ENCODE results near the gene FOLR2.

FOLR2 gene

GRCh38 chr11:72181553-72181958, 35.0 kb upstream of the FOLR2 start:
- peak; percentile 54 for TF ChIP-seq RAD21 (IDR thresholded peaks at IDR 0.05; ENCODE audit: low read depth)

- no peak for TF ChIP-seq FOXM1 (IDR thresholded peaks at IDR 0.05; ENCODE audit: borderline replicate concordance, low read depth)
- TF ChIP-seq ZBTB7A (IDR thresholded peaks at IDR 0.05; ENCODE audit: low read depth): no peak
- TF ChIP-seq, protein P1, sequence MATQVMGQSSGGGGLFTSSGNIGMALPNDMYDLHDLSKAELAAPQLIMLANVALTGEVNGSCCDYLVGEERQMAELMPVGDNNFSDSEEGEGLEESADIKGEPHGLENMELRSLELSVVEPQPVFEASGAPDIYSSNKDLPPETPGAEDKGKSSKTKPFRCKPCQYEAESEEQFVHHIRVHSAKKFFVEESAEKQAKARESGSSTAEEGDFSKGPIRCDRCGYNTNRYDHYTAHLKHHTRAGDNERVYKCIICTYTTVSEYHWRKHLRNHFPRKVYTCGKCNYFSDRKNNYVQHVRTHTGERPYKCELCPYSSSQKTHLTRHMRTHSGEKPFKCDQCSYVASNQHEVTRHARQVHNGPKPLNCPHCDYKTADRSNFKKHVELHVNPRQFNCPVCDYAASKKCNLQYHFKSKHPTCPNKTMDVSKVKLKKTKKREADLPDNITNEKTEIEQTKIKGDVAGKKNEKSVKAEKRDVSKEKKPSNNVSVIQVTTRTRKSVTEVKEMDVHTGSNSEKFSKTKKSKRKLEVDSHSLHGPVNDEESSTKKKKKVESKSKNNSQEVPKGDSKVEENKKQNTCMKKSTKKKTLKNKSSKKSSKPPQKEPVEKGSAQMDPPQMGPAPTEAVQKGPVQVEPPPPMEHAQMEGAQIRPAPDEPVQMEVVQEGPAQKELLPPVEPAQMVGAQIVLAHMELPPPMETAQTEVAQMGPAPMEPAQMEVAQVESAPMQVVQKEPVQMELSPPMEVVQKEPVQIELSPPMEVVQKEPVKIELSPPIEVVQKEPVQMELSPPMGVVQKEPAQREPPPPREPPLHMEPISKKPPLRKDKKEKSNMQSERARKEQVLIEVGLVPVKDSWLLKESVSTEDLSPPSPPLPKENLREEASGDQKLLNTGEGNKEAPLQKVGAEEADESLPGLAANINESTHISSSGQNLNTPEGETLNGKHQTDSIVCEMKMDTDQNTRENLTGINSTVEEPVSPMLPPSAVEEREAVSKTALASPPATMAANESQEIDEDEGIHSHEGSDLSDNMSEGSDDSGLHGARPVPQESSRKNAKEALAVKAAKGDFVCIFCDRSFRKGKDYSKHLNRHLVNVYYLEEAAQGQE (IDR thresholded peaks at IDR 0.05; ENCODE audit: low read depth): no peak
Measured at GRCh38 chr11:72188267-72188666, 28.3 kb upstream of the FOLR2 start.

DNA sequence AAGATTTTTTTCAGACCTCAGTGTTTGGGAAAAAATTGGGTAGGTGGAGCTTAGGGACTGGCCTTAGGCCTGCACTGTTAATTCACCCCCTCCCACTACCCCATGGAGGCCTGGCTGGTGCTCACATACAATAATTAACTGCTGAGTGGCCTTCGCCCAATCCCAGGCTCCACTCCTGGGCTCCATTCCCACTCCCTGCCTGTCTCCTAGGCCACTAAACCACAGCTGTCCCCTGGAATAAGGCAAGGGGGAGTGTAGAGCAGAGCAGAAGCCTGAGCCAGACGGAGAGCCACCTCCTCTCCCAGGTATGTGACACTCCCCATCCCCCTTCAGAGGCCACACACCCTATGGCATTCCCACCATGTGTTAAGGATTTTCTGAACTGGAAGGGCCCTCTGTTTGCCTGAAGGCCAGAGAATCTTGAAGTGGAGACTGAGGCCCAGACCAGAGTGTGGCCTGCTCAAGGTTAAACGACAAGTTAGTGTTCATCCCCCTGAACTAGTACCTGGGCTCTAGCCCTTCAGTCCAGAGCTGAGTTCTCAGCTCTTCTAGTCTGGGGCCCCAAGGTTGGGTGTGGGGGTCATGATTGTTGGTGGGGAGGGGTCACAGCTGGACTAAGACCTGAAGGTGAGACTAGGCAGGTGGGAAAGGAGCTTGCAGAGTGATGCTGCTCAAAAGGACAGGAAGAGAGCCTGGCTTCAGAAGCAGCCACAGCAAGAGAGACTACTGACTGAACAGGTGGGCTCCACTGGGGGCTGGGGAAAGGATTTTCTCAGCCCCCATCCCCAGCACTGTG, 26.9 kb upstream of the FOLR2 start:
- TF ChIP-seq NFIC (IDR thresholded peaks at IDR 0.05): no peak
- 0 out of 2 replicates have a peak, but pooled peaks have one; percentile 39 for TF ChIP-seq TEAD4 (IDR thresholded peaks at IDR 0.05)
- TF ChIP-seq EP300 (IDR thresholded peaks at IDR 0.05; ENCODE audit: borderline replicate concordance): no peak
- no peak for TF ChIP-seq FOXM1 (IDR thresholded peaks at IDR 0.05; ENCODE audit: borderline replicate concordance, low read depth)

DNA sequence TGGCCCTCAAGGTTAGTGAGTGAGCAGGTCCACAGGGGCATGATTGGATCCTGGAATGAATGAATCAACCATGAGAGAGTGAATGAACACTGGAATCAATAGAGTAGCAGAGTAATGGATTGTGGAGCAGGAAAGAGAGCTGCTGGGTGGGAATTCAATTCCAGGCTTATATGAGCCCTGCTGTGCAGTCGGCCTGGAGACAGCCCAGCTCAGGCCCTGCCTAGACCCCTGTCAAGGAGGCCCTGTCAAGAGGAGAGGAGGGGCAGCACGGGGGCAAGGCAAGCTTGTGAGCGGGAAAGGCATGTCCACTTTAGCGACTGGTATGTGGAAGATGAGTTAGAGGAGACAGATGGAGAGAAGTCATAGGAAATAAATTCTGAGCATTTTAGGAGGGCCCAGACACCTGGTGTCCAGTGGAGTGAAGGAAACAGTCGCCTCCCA, 25.9 kb upstream of the FOLR2 start:
- TF ChIP-seq EP300 (IDR thresholded peaks at IDR 0.05; ENCODE audit: borderline replicate concordance): no peak

DNA sequence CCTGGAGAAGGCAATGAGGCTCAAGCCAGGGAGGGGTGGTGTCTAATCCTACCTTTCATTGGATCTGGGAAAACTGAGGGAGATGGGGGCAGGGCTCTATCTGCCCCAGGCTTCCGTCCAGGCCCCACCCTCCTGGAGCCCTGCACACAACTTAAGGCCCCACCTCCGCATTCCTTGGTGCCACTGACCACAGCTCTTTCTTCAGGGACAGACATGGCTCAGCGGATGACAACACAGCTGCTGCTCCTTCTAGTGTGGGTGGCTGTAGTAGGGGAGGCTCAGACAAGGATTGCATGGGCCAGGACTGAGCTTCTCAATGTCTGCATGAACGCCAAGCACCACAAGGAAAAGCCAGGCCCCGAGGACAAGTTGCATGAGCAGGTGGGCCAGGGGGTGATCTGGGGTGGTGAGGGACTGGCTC, 24.6 kb upstream of the FOLR2 start, which contains the start of gene FOLR1:
TSS of gene FOLR1 (plus strand) at position 180 of the 421 bp plus-strand sequence. CDS start at position 214, 34 bp downstream.
- TF ChIP-seq RAD21 (IDR thresholded peaks at IDR 0.05; ENCODE audit: low read depth) (no peak; the same call in 1 of the 2 replicates), TAF1 (IDR thresholded peaks at IDR 0.05; ENCODE audit: low read depth) (no peak), USF1 (IDR thresholded peaks at IDR 0.05) (peak; percentile 29; the same call in 1 of the 2 replicates), CEBPB (IDR thresholded peaks at IDR 0.05) (no peak), NFIC (IDR thresholded peaks at IDR 0.05) (no peak), CREB1 (IDR thresholded peaks at IDR 0.05; ENCODE audit: low read depth) (no peak), MAX (IDR thresholded peaks at IDR 0.05) (0 out of 2 replicates have a peak, but pooled peaks have one; percentile 17), FOXM1 (IDR thresholded peaks at IDR 0.05; ENCODE audit: borderline replicate concordance, low read depth) (no peak), EP300 (IDR thresholded peaks at IDR 0.05; ENCODE audit: borderline replicate concordance) (no peak), ZBTB7A (IDR thresholded peaks at IDR 0.05; ENCODE audit: low read depth) (no peak), YY1 (IDR thresholded peaks at IDR 0.05; ENCODE audit: low read depth) (no peak), EGR1 (IDR thresholded peaks at IDR 0.05) (peak; percentile 42; the same call in 1 of the 2 replicates), TEAD4 (IDR thresholded peaks at IDR 0.05) (peak; percentile 83), TCF12 (IDR thresholded peaks at IDR 0.05; ENCODE audit: low read depth) (peak; percentile 36; the same call in 1 of the 2 replicates)
- TF ChIP-seq, protein P1 (IDR thresholded peaks at IDR 0.05; ENCODE audit: low read depth): no peak

DNA sequence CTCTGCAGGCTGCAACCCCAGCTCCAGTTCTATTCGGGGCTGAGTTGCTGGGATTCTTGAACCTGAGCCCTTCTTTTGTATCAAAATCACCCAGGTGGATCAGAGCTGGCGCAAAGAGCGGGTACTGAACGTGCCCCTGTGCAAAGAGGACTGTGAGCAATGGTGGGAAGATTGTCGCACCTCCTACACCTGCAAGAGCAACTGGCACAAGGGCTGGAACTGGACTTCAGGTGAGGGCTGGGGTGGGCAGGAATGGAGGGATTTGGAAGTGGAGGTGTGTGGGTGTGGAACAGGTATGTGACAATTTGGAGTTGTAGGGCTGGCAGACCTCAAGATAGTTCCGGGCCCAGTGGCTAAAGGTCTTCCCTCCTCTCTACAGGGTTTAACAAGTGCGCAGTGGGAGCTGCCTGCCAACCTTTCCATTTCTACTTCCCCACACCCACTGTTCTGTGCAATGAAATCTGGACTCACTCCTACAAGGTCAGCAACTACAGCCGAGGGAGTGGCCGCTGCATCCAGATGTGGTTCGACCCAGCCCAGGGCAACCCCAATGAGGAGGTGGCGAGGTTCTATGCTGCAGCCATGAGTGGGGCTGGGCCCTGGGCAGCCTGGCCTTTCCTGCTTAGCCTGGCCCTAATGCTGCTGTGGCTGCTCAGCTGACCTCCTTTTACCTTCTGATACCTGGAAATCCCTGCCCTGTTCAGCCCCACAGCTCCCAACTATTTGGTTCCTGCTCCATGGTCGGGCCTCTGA, 20.9 kb upstream of the FOLR2 start:
- peak; percentile 18; the same call in 1 of the 2 replicates for TF ChIP-seq EP300 (IDR thresholded peaks at IDR 0.05; ENCODE audit: borderline replicate concordance)
- TF ChIP-seq RAD21 (IDR thresholded peaks at IDR 0.05; ENCODE audit: low read depth): no peak

- TF ChIP-seq USF1 (IDR thresholded peaks at IDR 0.05) (no peak), TCF12 (IDR thresholded peaks at IDR 0.05; ENCODE audit: low read depth) (no peak), EGR1 (IDR thresholded peaks at IDR 0.05) (no peak), EP300 (IDR thresholded peaks at IDR 0.05; ENCODE audit: borderline replicate concordance) (no peak), FOXM1 (IDR thresholded peaks at IDR 0.05; ENCODE audit: borderline replicate concordance, low read depth) (no peak), ZBTB7A (IDR thresholded peaks at IDR 0.05; ENCODE audit: low read depth) (no peak), CEBPB (IDR thresholded peaks at IDR 0.05) (no peak), NFIC (IDR thresholded peaks at IDR 0.05) (no peak)
- TF ChIP-seq, protein P1 (IDR thresholded peaks at IDR 0.05; ENCODE audit: low read depth): no peak
Measured at GRCh38 chr11:72202571-72202970, 14.0 kb upstream of the FOLR2 start.

All from Ishikawa (cell line).